HG02973 (cell line): ENCODE measurements around the gene AZIN2.
"Not testable (repeated sequence)": the region's sequence is repeated elsewhere in the genome, so short reads cannot be mapped to it uniquely, and the experiment has no call there.

ENCODE experiments used
- ATAC-seq: cut with Tn5 transposase; IDR thresholded peaks from one replicate; pipeline ENCODE4 v1.9.1; 2021; ENCODE audit warnings: moderate library complexity; ENCODE audit not compliant: unreplicated experiment

AZIN2 gene

GRCh38 chr1:33080885-33081553 is at the start of gene AZIN2:
AZIN2 (plus strand) TSS chr1:33081153; CDS start chr1:33082250, 1,097 bp downstream.
- peak; percentile 93 for ATAC-seq

- ATAC-seq = no peak
Measured at GRCh38 chr1:33031506-33031905, 49.4 kb upstream of the AZIN2 start.

GRCh38 chr1:33032126-33032869 is 48.7 kb upstream of the AZIN2 start:
- no peak for ATAC-seq

GRCh38 chr1:33036051-33036525 is 44.9 kb upstream of the AZIN2 start:
- ATAC-seq = peak; percentile 5

GRCh38 chr1:33036526-33037503 is 44.1 kb upstream of the AZIN2 start, which contains the start of gene AK2:
AK2 (minus strand) TSS chr1:33036883; CDS start chr1:33036828, 55 bp downstream.
- ATAC-seq = peak; percentile 96

GRCh38 chr1:33039840-33040239 is 41.1 kb upstream of the AZIN2 start:
- ATAC-seq = no peak

GRCh38 chr1:33041026-33041425 is 39.9 kb upstream of the AZIN2 start:
- ATAC-seq = no peak

GRCh38 chr1:33042831-33043230 is 38.1 kb upstream of the AZIN2 start:
- no peak for ATAC-seq

GRCh38 chr1:33043267-33044092 is 37.5 kb upstream of the AZIN2 start:
- no peak for ATAC-seq

GRCh38 chr1:33045246-33045645 is 35.7 kb upstream of the AZIN2 start:
- no peak for ATAC-seq

- ATAC-seq = no peak
Measured at GRCh38 chr1:33045814-33046213, 35.1 kb upstream of the AZIN2 start.

GRCh38 chr1:33046234-33046633 is 34.7 kb upstream of the AZIN2 start:
- not testable (repeated sequence) for ATAC-seq

- no peak for ATAC-seq
Measured at GRCh38 chr1:33047290-33047689, 33.7 kb upstream of the AZIN2 start.

- no peak for ATAC-seq
Measured at GRCh38 chr1:33047839-33048305, 33.1 kb upstream of the AZIN2 start.

GRCh38 chr1:33048426-33048825 is 32.5 kb upstream of the AZIN2 start:
- no peak for ATAC-seq

GRCh38 chr1:33049371-33049770 is 31.6 kb upstream of the AZIN2 start:
- no peak for ATAC-seq

- no peak for ATAC-seq
Measured at GRCh38 chr1:33050221-33051076, 30.5 kb upstream of the AZIN2 start.

- ATAC-seq = no peak
Measured at GRCh38 chr1:33055210-33056008, 25.5 kb upstream of the AZIN2 start.
